Testis (tissue), 3 donors: ENCODE results near the gene NTMT2. TPM values are rescaled to one million over a fixed set of nuclear protein-coding genes. Genes with fewer than 3 reads are reported as not detected.

Source experiments
- DNase-seq: peaks from one replicate; pipeline ENCODE4 v3.0.0-alpha.2; 2019
- H3K27ac ChIP-seq, 2 donors: fragments of 200-600 bp; sonication (generic); one replicate each; pipeline ENCODE4 v1.5.1; 2019
- H3K27me3 ChIP-seq: fragments of 200-600 bp; sonication (generic); one replicate; pipeline ENCODE4 v1.5.1; 2019
- H3K36me3 ChIP-seq: fragments of 200-600 bp; sonication (generic); one replicate; pipeline ENCODE4 v1.5.1; 2017; ENCODE audit warnings: low read depth; ENCODE audit errors: missing control alignments
- H3K4me1 ChIP-seq: fragments of 200-600 bp; sonication (generic); one replicate; pipeline ENCODE4 v1.5.1; 2019
- H3K4me3 ChIP-seq, 2 donors: fragments of 200-600 bp; sonication (generic); one replicate each; pipeline ENCODE4 v1.5.1; 2017 to 2019
- H3K9me3 ChIP-seq: fragments of 200-600 bp; sonication (generic); one replicate; pipeline ENCODE4 v1.5.1; 2017
- POLR2A ChIP-seq: fragments of 450-650 bp; IDR thresholded peaks from one replicate; pipeline ENCODE4 v1.6.1; 2017; ENCODE audit warnings: antibody characterized with exemption, mild to moderate bottlenecking, moderate library complexity
- WGBS, 2 donors: methylation state at CpG; one replicate each; pipeline ENCODE4 v1.1.5; 2018; 5-methylcytosine and 5-hydroxymethylcytosine counted together
- intact Hi-C: fragments of 100-400 bp; cut with DNase I; formaldehyde crosslinking; loops from one replicate; pipeline ENCODE4 v1.15.1; 2023; ENCODE audit warnings: low total_unique reads
- polyA plus RNA-seq: library from polyadenylated mRNA; stranded (reverse); fragments of 350-450 nt; fragmentation: Illumina TruSeq; extraction: RNeasy Lipid Tissue Mini Kit (QIAGEN cat#74804); gene quantifications from one replicate; pipeline ENCODE4 v1.2.3, GENCODE V29; 2014; ENCODE audit warnings: low read depth, low replicate concordance; ENCODE audit not compliant: insufficient read depth
- total RNA-seq, 2 donors: library from RNA; depleted of rRNA; stranded (reverse); fragments of >200 nt; gene quantifications; one replicate each; pipeline ENCODE4 v1.2.3, GENCODE V29; 2016
- TF ChIP-seq, protein P1 (sequence below), 3 experiments: fragments of 450-650 bp in 2 of 3; fragments of 200-600 bp in 1 of 3; sonication (generic) in 1 of 3; IDR thresholded peaks; one replicate each; pipeline ENCODE4 v1.5.1; 2016 to 2019; ENCODE audit warnings: antibody characterized with exemption in 3 of 3, mild to moderate bottlenecking in 2 of 3, moderate library complexity in 1 of 3

The NTMT2 gene
- total and polyA plus RNA-seq, 3 donors from 2014 or later = 1.8 TPM; not detected in 2

GRCh38 chr1:170131984-170132383 is 13.8 kb upstream of the NTMT2 start:
- no peaks in the 10 kb centered on the region for H3K27me3 ChIP-seq
- no peaks in the 10 kb centered on the region for H3K36me3 ChIP-seq
- intact Hi-C loops = no loop called here
- WGBS, 2 donors = 41 to 50% methylated on average over 1 of the region's 1 CpG
- no peak overlapping the region for H3K4me3 ChIP-seq
- H3K9me3 ChIP-seq = no peaks in the 10 kb centered on the region
- DNase-seq = no peak
- no peak overlapping the region for H3K27ac ChIP-seq
- H3K4me1 ChIP-seq = no peaks in the 10 kb centered on the region
- TF ChIP-seq, protein P1, sequence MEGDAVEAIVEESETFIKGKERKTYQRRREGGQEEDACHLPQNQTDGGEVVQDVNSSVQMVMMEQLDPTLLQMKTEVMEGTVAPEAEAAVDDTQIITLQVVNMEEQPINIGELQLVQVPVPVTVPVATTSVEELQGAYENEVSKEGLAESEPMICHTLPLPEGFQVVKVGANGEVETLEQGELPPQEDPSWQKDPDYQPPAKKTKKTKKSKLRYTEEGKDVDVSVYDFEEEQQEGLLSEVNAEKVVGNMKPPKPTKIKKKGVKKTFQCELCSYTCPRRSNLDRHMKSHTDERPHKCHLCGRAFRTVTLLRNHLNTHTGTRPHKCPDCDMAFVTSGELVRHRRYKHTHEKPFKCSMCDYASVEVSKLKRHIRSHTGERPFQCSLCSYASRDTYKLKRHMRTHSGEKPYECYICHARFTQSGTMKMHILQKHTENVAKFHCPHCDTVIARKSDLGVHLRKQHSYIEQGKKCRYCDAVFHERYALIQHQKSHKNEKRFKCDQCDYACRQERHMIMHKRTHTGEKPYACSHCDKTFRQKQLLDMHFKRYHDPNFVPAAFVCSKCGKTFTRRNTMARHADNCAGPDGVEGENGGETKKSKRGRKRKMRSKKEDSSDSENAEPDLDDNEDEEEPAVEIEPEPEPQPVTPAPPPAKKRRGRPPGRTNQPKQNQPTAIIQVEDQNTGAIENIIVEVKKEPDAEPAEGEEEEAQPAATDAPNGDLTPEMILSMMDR (IDR thresholded peaks at IDR 0.05) = no peak
- no peak for TF ChIP-seq POLR2A

GRCh38 chr1:170133766-170134495 is 11.8 kb upstream of the NTMT2 start:
- TF ChIP-seq, protein P1 (IDR thresholded peaks at IDR 0.05) = no peak
- TF ChIP-seq POLR2A = no peak
- Histone ChIP-seq H3K36me3 (no peaks in the 10 kb centered on the region), H3K9me3 (no peaks in the 10 kb centered on the region), H3K27me3 (no peaks in the 10 kb centered on the region), H3K4me3 (no peak overlapping the region), H3K4me1 (no peaks in the 10 kb centered on the region), H3K27ac (no peak overlapping the region)
- intact Hi-C loops = no loop called here
- WGBS, 2 donors = 69 to 70% methylated on average over 2 of the region's 2 CpGs
- DNase-seq = no peak

- no peaks in the 10 kb centered on the region for H3K27me3 ChIP-seq
- TF ChIP-seq, protein P1 (IDR thresholded peaks at IDR 0.05) = no peak
- no peak for TF ChIP-seq POLR2A
- no peak for DNase-seq
- intact Hi-C loops = no loop called here
- no peak overlapping the region for H3K4me3 ChIP-seq
- H3K4me1 ChIP-seq = no peaks in the 10 kb centered on the region
- WGBS, 2 donors = 49 to 64% methylated on average over 6 of the region's 6 CpGs
- H3K36me3 ChIP-seq = no peaks in the 10 kb centered on the region
- H3K9me3 ChIP-seq = no peaks in the 10 kb centered on the region
- H3K27ac ChIP-seq = no peak overlapping the region
Observed at GRCh38 chr1:170134521-170134920, 11.2 kb upstream of the NTMT2 start.

DNA sequence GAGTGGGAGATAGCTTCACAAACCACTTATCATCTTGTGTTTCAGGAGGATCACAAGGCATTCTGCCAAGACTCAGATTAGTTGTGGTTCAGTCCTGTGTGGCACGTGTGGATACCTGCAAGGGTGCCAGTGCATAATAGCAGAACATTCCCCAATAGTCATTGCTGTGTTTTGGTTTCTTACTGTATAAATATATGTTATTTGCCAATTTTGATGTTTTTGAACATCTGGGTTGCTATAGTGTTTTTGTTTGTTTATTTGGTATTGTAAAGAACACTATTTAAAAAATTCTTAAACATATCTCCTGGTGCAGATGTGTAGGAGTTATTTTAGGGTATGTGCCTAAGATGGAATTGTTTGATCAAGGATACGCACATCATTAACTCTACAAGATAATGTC is 5.4 kb upstream of the NTMT2 start:
- intact Hi-C loops = no loop called here
- DNase-seq = no peak
- Histone ChIP-seq H3K4me3 (no peak overlapping the region), H3K36me3 (no peaks in the 10 kb centered on the region), H3K9me3 (no peaks in the 10 kb centered on the region), H3K4me1 (no peaks in the 10 kb centered on the region), H3K27ac (no peak overlapping the region), H3K27me3 (no peaks in the 10 kb centered on the region)
- no peak for TF ChIP-seq POLR2A
- 65 to 75% methylated on average over 2 of the region's 2 CpGs for WGBS, 2 donors

DNA sequence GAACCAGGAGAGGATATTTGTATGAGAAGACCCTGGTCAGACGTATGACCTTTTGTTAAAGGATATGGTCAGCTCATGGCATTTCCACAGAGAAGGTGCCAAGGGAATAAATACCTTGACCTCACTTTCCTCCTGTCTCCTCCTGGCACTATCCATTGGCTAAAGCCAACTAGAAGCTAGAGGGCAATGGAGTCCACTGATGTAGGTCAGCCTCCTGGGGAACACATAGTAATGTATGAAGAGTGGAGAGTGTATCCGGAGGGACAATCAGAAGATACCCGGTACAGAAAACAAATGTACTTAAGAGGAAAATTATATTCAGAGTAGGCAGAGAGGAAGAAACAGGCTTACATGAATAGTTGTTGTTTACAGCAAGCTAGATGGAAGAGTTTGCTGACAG is 698 bp upstream of the NTMT2 start:
- 85 to 96% methylated on average over 3 of the region's 3 CpGs for WGBS, 2 donors
- H3K36me3 ChIP-seq = no peaks in the 10 kb centered on the region
- no peaks in the 10 kb centered on the region for H3K9me3 ChIP-seq
- H3K27ac ChIP-seq = no peak overlapping the region
- no peak overlapping the region for H3K4me3 ChIP-seq
- intact Hi-C loops = no loop called here
- DNase-seq = no peak
- no peaks in the 10 kb centered on the region for H3K27me3 ChIP-seq
- TF ChIP-seq, protein P1 (IDR thresholded peaks at IDR 0.05) = no peak
- no peak for TF ChIP-seq POLR2A
- H3K4me1 ChIP-seq = no peaks in the 10 kb centered on the region
